ENCODE measurements around the gene MRO.

MRO gene

DNA sequence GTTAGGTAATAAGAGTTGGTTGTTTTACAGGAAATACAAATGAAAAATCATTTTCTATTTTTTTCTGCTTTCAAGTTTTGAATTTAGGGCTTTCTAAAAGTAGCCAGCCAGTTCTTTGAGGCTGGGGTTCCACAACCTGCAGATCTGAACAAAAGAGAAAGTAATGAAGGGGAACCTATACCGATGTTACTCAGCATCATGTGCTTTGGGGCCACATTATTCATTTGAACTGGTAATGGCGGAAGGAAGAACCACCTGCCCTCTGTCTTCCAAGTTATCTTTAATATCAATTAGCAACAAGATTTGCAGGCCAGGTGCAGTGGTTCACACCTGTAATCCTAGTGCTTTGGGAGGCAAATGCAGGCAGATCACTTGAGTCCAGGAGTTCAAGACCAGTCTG is 12.9 kb upstream of the MRO start:
- H3K4me3 ChIP-seq (ENCODE audit: low read length), result no peak overlapping the region
- no peaks in the 10 kb centered on the region for H3K27me3 ChIP-seq (ENCODE audit: control insufficient read depth, insufficient read depth, low read length)
- peaks cover 10% of the 10 kb centered on the region for H3K4me1 ChIP-seq (ENCODE audit: control insufficient read depth, insufficient read depth, low read length)
- no peaks in the 10 kb centered on the region for H3K36me3 ChIP-seq (ENCODE audit: control insufficient read depth, insufficient read depth, low read length)
- no peaks in the 10 kb centered on the region for H3K9me3 ChIP-seq (ENCODE audit: control insufficient read depth, low read length)
- H3K9ac ChIP-seq (ENCODE audit: low read length), result no peak overlapping the region

DNA sequence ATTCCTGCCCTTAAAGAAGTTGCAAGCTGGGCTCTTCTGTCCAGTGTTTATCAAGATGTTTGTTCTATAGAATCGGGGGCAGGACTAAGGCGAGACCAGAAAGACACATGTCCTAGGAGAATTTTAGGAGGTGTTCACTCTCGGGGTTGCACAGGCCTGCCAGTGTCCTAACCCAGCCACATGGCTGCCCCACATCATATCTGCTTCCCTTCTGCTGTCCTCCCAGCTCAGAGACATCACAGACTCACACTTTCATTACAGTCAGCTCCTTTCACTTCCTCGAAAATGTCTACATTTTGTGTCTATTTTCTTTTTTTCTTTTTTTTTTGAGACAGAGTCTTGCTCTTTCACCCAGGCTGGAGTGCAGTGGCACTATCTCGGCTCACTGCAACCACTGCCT is 10.7 kb upstream of the MRO start:
- H3K9me3 ChIP-seq (ENCODE audit: control insufficient read depth, low read length), result no peaks in the 10 kb centered on the region
- peaks cover 9% of the 10 kb centered on the region for H3K4me1 ChIP-seq (ENCODE audit: control insufficient read depth, insufficient read depth, low read length)
- H3K36me3 ChIP-seq (ENCODE audit: control insufficient read depth, insufficient read depth, low read length), result no peaks in the 10 kb centered on the region
- no peak overlapping the region for H3K9ac ChIP-seq (ENCODE audit: low read length)
- no peak overlapping the region for H3K4me3 ChIP-seq (ENCODE audit: low read length)
- H3K27me3 ChIP-seq (ENCODE audit: control insufficient read depth, insufficient read depth, low read length), result no peaks in the 10 kb centered on the region

DNA sequence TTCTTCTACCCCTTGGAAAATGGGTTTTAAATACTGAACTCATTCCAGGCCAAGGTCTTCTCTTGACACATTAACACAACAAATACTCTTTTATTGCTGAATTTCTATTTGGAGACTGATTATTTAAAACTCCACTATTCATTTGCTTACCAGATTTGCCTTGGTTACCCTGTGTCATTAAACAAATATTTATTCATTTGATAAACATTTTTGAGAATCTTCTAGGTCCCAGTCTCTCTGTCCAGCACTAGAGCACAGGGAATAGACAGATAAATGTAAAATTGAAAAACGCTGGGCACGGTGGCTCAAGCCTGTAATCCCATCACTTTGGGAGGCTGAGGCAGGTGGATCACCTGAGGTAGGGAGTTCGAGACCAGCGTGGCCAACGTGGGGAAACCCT is 9.8 kb upstream of the MRO start:
- H3K4me3 ChIP-seq (ENCODE audit: low read length), result no peak overlapping the region
- no peaks in the 10 kb centered on the region for H3K36me3 ChIP-seq (ENCODE audit: control insufficient read depth, insufficient read depth, low read length)
- no peaks in the 10 kb centered on the region for H3K27me3 ChIP-seq (ENCODE audit: control insufficient read depth, insufficient read depth, low read length)
- peaks cover 9% of the 10 kb centered on the region for H3K4me1 ChIP-seq (ENCODE audit: control insufficient read depth, insufficient read depth, low read length)
- no peaks in the 10 kb centered on the region for H3K9me3 ChIP-seq (ENCODE audit: control insufficient read depth, low read length)
- no peak overlapping the region for H3K9ac ChIP-seq (ENCODE audit: low read length)

DNA sequence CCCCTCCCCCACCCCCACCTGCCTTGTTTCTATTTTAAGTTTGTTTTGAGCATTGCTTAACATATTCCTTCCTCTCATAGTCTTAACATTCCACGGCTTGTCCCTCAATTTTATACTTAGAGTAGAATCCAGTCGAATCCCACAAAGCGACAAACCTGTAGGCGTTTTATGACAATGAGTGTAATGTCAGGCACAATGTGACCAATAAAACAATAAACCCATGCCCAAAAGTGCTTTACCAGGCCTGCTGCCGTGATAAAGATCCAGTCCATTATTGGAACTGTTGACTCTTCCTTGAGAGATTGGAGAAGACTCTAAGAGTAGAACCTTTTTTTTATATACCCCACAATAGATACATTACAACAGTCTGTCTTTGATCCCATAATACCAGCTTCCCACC is 6.2 kb upstream of the MRO start:
- Histone ChIP-seq H3K9ac (ENCODE audit: low read length) (no peak overlapping the region), H3K4me3 (ENCODE audit: low read length) (no peak overlapping the region)

DNA sequence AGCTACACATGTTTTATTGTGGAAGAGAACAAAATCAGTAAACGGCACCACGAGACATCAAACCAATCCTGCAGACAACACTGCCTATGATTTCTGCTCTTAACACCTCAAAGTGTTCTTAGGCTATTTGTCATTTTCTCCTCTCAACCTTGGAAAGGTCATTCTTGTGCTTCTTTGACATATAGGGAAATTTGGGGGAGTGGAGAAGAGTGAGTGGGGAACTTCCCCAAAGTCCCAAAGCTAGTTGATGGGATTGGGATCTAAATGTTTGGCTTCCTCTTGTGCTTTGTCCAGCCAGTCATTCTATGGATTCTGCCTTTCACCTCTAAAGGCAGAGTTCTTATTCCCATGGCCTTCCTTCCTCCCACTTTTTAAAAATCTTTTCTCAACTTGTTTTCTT is 5.8 kb upstream of the MRO start:
- no peak overlapping the region for H3K4me3 ChIP-seq (ENCODE audit: low read length)
- H3K36me3 ChIP-seq (ENCODE audit: control insufficient read depth, insufficient read depth, low read length), result no peaks in the 10 kb centered on the region
- H3K27me3 ChIP-seq (ENCODE audit: control insufficient read depth, insufficient read depth, low read length), result no peaks in the 10 kb centered on the region
- peak overlapping the region; percentile 7 for H3K9ac ChIP-seq (ENCODE audit: low read length)
- peaks cover 9% of the 10 kb centered on the region for H3K4me1 ChIP-seq (ENCODE audit: control insufficient read depth, insufficient read depth, low read length)
- no peaks in the 10 kb centered on the region for H3K9me3 ChIP-seq (ENCODE audit: control insufficient read depth, low read length)

More for the DNA sequence above, 6.2 kb upstream of the MRO start:
- Histone ChIP-seq H3K27me3 (ENCODE audit: control insufficient read depth, insufficient read depth, low read length) (no peaks in the 10 kb centered on the region), H3K36me3 (ENCODE audit: control insufficient read depth, insufficient read depth, low read length) (no peaks in the 10 kb centered on the region), H3K4me1 (ENCODE audit: control insufficient read depth, insufficient read depth, low read length) (peaks cover 9% of the 10 kb centered on the region), H3K9me3 (ENCODE audit: control insufficient read depth, low read length) (no peaks in the 10 kb centered on the region)

DNA sequence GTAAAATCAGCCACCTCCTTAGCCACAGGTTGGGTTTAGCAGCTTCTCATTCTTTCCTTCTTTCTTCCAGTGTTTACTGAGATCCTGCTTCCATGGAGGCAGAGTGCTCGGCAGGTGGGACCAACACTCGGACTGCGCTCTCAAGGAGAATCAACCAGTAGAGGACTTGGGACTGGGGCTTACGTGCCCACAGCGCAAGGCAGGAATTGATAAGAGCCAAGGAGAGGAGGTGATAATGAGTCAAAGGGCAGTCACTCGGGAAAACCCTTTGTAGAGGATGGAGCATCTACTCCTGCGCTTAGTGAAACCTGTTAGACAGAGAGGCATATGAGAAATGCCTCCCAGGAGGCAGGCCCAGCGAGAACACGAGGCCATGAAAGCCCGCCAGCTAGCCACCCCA is 2.9 kb upstream of the MRO start:
- Histone ChIP-seq H3K9me3 (ENCODE audit: control insufficient read depth, low read length) (no peaks in the 10 kb centered on the region), H3K27me3 (ENCODE audit: control insufficient read depth, insufficient read depth, low read length) (no peaks in the 10 kb centered on the region), H3K4me1 (ENCODE audit: control insufficient read depth, insufficient read depth, low read length) (peaks cover 9% of the 10 kb centered on the region), H3K9ac (ENCODE audit: low read length) (no peak overlapping the region), H3K4me3 (ENCODE audit: low read length) (no peak overlapping the region), H3K36me3 (ENCODE audit: control insufficient read depth, insufficient read depth, low read length) (no peaks in the 10 kb centered on the region)

DNA sequence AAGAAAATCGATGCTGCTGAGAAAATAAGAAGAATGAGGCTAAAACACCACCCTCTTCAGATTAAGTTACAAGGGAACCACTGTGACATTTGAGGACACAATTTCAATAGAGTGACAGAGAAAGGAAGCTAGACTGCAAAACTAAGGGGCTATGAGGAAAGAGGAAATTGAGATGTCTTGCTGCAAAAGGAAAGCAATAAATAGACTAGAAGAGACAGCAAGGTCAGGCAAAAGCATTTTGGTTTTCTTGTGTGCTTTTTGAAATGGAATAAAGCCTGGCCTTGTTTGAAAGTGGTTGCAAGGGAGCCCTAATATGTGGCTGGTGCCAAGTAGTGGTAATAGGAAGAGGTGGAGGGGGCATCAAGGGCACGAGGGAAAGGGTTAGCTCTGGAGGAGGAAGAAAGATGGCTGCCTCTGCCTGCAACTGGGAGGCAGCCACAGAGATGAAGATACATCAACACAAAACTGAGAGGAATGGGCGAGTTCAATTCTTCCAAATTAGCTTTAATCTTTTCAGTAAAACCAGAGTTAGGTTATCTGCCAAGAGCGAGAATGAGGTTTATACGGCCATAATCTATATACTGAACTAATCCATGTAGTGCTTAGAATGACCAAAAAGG is 1.2 kb upstream of the MRO start:
- no peak overlapping the region for H3K9ac ChIP-seq (ENCODE audit: low read length)
- H3K4me3 ChIP-seq (ENCODE audit: low read length), result no peak overlapping the region
- no peaks in the 10 kb centered on the region for H3K4me1 ChIP-seq (ENCODE audit: control insufficient read depth, insufficient read depth, low read length)
- no peaks in the 10 kb centered on the region for H3K9me3 ChIP-seq (ENCODE audit: control insufficient read depth, low read length)
- H3K27me3 ChIP-seq (ENCODE audit: control insufficient read depth, insufficient read depth, low read length), result no peaks in the 10 kb centered on the region
- H3K36me3 ChIP-seq (ENCODE audit: control insufficient read depth, insufficient read depth, low read length), result no peaks in the 10 kb centered on the region

DNA sequence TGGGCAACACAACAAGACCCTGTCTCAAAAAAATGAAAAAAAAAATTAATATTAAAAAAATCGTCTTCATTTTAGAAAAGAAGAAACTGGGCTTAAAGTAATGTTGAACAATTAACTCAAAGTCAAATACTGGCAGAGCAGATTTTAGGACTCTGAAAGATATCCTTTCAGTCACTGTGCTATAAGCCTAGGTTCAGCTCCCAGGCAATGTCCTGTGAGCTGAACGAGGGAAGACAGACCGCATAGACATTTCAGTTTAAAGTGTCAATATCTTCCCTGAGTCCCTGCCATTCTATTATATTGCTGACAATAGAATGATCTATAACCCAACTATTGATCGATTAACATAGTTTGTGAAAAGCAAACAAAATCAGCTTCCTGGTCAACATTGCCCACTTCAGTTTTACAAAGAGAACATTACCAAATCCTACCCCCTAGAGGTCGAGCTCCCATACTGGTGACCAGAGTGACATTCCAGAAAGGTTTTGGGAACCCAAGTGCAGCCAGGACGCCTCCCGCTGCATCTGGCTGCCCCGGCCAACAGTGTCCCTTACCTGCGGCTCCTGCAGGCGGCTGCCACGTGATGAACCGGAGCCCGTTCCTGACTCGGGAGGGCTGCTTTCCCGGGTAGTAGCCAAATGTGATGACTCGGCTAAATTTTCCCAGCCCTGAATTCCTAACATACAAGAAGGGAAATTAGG is 639 bp downstream of the MRO start:
- Histone ChIP-seq H3K9ac (ENCODE audit: low read length) (peak overlapping the region; percentile 60), H3K4me3 (ENCODE audit: low read length) (peak overlapping the region; percentile 42), H3K4me1 (ENCODE audit: control insufficient read depth, insufficient read depth, low read length) (no peaks in the 10 kb centered on the region), H3K9me3 (ENCODE audit: control insufficient read depth, low read length) (no peaks in the 10 kb centered on the region), H3K36me3 (ENCODE audit: control insufficient read depth, insufficient read depth, low read length) (no peaks in the 10 kb centered on the region), H3K27me3 (ENCODE audit: control insufficient read depth, insufficient read depth, low read length) (no peaks in the 10 kb centered on the region)

DNA sequence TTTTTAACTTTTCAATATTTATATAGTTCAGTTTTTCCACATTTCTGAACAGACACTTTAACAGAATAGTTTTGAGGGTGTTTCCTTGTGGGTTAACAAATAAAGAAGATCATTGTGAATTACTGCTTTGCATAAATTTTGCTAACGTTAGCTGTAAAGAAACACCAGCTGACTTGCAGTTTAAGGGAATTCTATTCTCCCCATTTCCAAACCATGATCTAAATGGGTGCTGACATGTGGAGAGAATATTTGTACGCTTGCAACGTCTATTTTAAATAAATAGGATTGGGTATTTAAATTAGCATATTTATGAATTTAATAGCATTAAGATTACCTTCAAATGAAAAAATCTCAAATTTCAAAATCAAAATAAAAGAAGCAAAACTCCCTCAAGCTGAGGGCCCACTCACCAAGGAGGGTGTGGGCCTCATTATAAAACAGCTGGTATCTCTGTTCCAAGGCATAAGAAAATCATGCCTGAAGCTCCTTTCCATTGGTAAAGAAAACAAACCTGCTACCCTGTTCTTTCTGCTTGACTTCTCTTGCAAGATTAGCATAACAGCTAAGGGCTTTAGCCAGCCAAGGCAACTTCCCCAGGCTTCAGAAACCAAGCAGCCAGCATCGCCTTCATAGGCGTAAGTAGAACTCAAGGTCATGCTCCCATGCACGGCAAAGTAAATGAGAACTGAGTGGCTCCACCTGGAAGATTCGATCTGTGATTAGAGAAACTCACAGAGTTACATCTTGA is 3.2 kb downstream of the MRO start:
- Histone ChIP-seq H3K36me3 (ENCODE audit: control insufficient read depth, insufficient read depth, low read length) (no peaks in the 10 kb centered on the region), H3K9me3 (ENCODE audit: control insufficient read depth, low read length) (no peaks in the 10 kb centered on the region), H3K27me3 (ENCODE audit: control insufficient read depth, insufficient read depth, low read length) (no peaks in the 10 kb centered on the region), H3K4me1 (ENCODE audit: control insufficient read depth, insufficient read depth, low read length) (no peaks in the 10 kb centered on the region), H3K4me3 (ENCODE audit: low read length) (no peak overlapping the region), H3K9ac (ENCODE audit: low read length) (no peak overlapping the region)

DNA sequence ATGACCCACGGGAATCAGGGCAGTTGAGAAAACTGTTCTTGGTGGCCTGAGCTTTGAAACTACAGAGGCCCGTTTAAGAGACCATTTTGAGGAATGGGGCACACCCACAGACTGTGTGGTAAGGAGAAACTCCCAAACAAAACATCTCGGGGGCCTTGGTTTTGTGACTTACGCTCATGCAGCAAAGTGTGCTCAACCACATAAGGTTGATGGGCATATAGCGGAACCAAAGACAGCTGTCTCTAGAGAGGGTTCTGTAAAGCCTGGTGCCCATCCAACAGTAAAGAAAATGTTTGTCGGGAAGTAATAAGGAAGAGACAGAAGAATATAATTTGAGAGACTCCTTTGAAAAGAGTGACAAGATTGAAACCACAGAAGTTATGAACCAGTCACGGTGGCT is 5.4 kb downstream of the MRO start:
- H3K36me3 ChIP-seq (ENCODE audit: control insufficient read depth, insufficient read depth, low read length), result no peaks in the 10 kb centered on the region
- H3K4me1 ChIP-seq (ENCODE audit: control insufficient read depth, insufficient read depth, low read length), result no peaks in the 10 kb centered on the region
- no peaks in the 10 kb centered on the region for H3K27me3 ChIP-seq (ENCODE audit: control insufficient read depth, insufficient read depth, low read length)
- H3K4me3 ChIP-seq (ENCODE audit: low read length), result no peak overlapping the region
- no peaks in the 10 kb centered on the region for H3K9me3 ChIP-seq (ENCODE audit: control insufficient read depth, low read length)
- no peak overlapping the region for H3K9ac ChIP-seq (ENCODE audit: low read length)

DNA sequence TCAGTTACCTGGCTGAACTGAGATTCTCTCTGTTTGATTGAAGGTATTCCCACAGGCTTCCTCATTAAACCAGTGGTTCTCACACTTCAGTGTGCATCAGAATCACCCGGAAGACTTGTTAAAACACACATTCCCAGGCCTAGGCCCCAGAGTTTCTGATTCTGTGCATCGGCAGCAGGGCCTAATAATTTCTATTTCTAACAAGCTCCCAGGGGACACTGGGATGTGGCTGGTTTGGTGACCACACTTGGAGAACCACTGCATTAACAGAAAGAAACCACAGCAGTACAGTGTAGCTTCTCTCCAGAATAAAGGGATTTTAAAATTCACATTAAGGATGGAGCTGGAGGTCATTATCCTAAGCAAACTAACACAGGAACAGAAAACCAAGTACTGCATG is 6.5 kb downstream of the MRO start:
- H3K4me3 ChIP-seq (ENCODE audit: low read length), result no peak overlapping the region
- no peak overlapping the region for H3K9ac ChIP-seq (ENCODE audit: low read length)
- H3K27me3 ChIP-seq (ENCODE audit: control insufficient read depth, insufficient read depth, low read length), result no peaks in the 10 kb centered on the region
- H3K9me3 ChIP-seq (ENCODE audit: control insufficient read depth, low read length), result no peaks in the 10 kb centered on the region
- H3K36me3 ChIP-seq (ENCODE audit: control insufficient read depth, insufficient read depth, low read length), result no peaks in the 10 kb centered on the region
- no peaks in the 10 kb centered on the region for H3K4me1 ChIP-seq (ENCODE audit: control insufficient read depth, insufficient read depth, low read length)

DNA sequence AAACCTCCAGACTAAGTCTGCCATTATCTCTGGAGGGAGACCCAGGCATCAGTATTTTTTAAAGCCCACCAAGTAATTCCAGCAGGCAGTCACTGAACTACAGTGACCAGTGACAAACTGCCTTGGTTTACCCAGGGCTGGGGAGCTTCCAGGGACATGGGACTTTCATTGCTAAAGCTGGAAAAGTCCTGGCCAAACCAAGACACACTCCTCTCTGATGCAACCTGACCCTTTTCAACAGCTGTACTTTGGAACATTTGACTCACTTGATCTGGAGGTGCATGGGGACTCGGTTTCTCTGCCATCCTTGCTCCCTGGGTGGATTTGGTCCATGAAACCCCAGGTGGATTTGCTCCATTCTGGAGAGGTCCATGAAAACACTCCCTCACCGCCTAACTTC is 7.0 kb downstream of the MRO start:
- no peaks in the 10 kb centered on the region for H3K9me3 ChIP-seq (ENCODE audit: control insufficient read depth, low read length)
- H3K4me1 ChIP-seq (ENCODE audit: control insufficient read depth, insufficient read depth, low read length), result no peaks in the 10 kb centered on the region
- no peak overlapping the region for H3K9ac ChIP-seq (ENCODE audit: low read length)
- no peaks in the 10 kb centered on the region for H3K36me3 ChIP-seq (ENCODE audit: control insufficient read depth, insufficient read depth, low read length)
- H3K27me3 ChIP-seq (ENCODE audit: control insufficient read depth, insufficient read depth, low read length), result no peaks in the 10 kb centered on the region
- no peak overlapping the region for H3K4me3 ChIP-seq (ENCODE audit: low read length)
